Measurements from ENCODE around the gene CD52. TPM values are rescaled to one million over a fixed set of nuclear protein-coding genes. Genes with fewer than 3 reads are reported as not detected.

Gene CD52
- total and polyA plus RNA-seq, 2 of the 4 experiments (the other 2 are of a cell fraction): 1.6 TPM; not detected in 1

- H2BK5ac ChIP-seq (ENCODE audit: low read depth, low read length, poor library complexity, severe bottlenecking): no peak overlapping the region
- no peak overlapping the region for H3K4ac ChIP-seq (ENCODE audit: low read depth, low read length)
- H3K23ac ChIP-seq (ENCODE audit: low read depth, low read length): no peak overlapping the region
- H3K14ac ChIP-seq (replicated peaks; ENCODE audit: low read depth, low read length): no peak overlapping the region
- H2AK5ac ChIP-seq (ENCODE audit: low read depth, low read length): peak overlapping the region; percentile 30; the same call in 1 of the 2 replicates
- no peaks in the 10 kb centered on the region for H4K20me1 ChIP-seq (ENCODE audit: insufficient read depth, low read length)
- intact Hi-C loops (cut with micrococcal nuclease) (no loop called here), dilution Hi-C loops (cut with HindIII; ENCODE audit: low sequenced_read_pairs, unreplicated experiment) (no loop called here), in situ Hi-C loops (cut with MboI; ENCODE audit: low sequenced_read_pairs) (no loop called here)
- peaks cover 5% of the 10 kb centered on the region for H3K4me1 ChIP-seq (ENCODE audit: control insufficient read depth, insufficient read depth, low read length)
- CTCF ChIA-PET: interaction anchor here (0.6 kb wide), 1 partner anchor 22 kb away, joined by 3 read pairs; no protein-coding TSS in a partner anchor
- no peak overlapping the region for H3K9ac ChIP-seq (ENCODE audit: low read depth, low read length)
- H3K4me2 ChIP-seq (ENCODE audit: low read depth, low read length): no peak overlapping the region
- BruUV-seq (replicated peaks): no TSS peak
- no peaks in the 10 kb centered on the region for H3K9me1 ChIP-seq (ENCODE audit: insufficient read depth, low read length)
- H3K36me3 ChIP-seq (ENCODE audit: control insufficient read depth, insufficient read depth, low read length): no peaks in the 10 kb centered on the region
- H2AK9ac ChIP-seq (replicated peaks; ENCODE audit: low read depth, low read length, poor library complexity): no peak overlapping the region
- H3K18ac ChIP-seq (ENCODE audit: low read depth, low read length): no peak overlapping the region
- no peaks in the 10 kb centered on the region for H3K79me1 ChIP-seq (ENCODE audit: low read depth in 1 of 2, low read length in 2 of 2)
- no peak overlapping the region for H4K91ac ChIP-seq (ENCODE audit: insufficient read depth, low read depth, low read length)
- 94% methylated on average over 6 of the region's 9 CpGs; no CpG with 5 or more reads in 1 of the 2 experiments for WGBS, 2 experiments (ENCODE audit: extremely low coverage in 2 of 2, insufficient read length in 1 of 2)
- no peaks in the 10 kb centered on the region for H3K9me3 ChIP-seq (ENCODE audit: control insufficient read depth, insufficient read depth, low read length)
- H4K5ac ChIP-seq (ENCODE audit: low read depth, low read length): no peak overlapping the region
- H2BK120ac ChIP-seq (ENCODE audit: low read depth, low read length): no peak overlapping the region
- H2BK15ac ChIP-seq (ENCODE audit: low read depth, low read length): no peak overlapping the region
- peaks cover 4% of the 10 kb centered on the region; the same call in 1 of the 2 replicates for H3K27me3 ChIP-seq (ENCODE audit: control insufficient read depth, insufficient read depth, low read length)
- no peak overlapping the region for H3K27ac ChIP-seq (ENCODE audit: insufficient read depth, low read length)
- POLR2A ChIA-PET (ENCODE audit: unreplicated experiment): no interaction called here
- no peak overlapping the region for H3K4me3 ChIP-seq (ENCODE audit: insufficient read depth, low read depth, low read length)
- no peak overlapping the region for H3K56ac ChIP-seq (ENCODE audit: extremely low read depth, insufficient read depth, low read length)
- TF ChIP-seq RCOR1 (IDR thresholded peaks at IDR 0.05; ENCODE audit: insufficient replicate concordance, low read length): no peak
- no peak overlapping the region for H2BK20ac ChIP-seq (ENCODE audit: low read depth, low read length)
- no peak overlapping the region for H2AFZ ChIP-seq (replicated peaks; ENCODE audit: low read length, poor library complexity)
- ATAC-seq (ENCODE audit: low read depth) (no peak), DNase-seq (no peak)
- H4K8ac ChIP-seq (ENCODE audit: low read depth in 2 of 2, low read length in 2 of 2): no peak overlapping the region
Observed at GRCh38 chr1:26318338-26319064, 743 bp downstream of the CD52 start.
